ENCODE data around the gene EXOC2.

DNA sequence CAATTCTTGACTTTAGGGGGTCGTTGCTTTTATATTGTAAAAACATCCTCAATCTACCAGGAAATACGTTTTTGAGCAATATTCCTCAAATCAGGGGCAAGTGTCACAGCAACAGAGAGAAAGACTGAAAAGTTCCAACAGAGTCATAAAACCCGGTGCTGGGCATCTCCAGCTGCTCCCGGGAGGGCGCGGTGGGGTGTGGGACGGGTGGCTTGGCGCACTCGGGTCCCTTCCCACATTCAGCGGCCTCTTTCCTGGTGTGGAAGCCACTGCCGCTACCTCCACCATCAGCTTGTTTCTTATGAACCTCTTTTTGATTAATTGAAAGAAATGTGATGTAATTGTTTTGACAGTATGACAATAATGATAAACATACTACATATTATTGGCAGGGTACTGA lies 203.2 kb downstream of the EXOC2 start:
- TF ChIP-seq, protein P1, sequence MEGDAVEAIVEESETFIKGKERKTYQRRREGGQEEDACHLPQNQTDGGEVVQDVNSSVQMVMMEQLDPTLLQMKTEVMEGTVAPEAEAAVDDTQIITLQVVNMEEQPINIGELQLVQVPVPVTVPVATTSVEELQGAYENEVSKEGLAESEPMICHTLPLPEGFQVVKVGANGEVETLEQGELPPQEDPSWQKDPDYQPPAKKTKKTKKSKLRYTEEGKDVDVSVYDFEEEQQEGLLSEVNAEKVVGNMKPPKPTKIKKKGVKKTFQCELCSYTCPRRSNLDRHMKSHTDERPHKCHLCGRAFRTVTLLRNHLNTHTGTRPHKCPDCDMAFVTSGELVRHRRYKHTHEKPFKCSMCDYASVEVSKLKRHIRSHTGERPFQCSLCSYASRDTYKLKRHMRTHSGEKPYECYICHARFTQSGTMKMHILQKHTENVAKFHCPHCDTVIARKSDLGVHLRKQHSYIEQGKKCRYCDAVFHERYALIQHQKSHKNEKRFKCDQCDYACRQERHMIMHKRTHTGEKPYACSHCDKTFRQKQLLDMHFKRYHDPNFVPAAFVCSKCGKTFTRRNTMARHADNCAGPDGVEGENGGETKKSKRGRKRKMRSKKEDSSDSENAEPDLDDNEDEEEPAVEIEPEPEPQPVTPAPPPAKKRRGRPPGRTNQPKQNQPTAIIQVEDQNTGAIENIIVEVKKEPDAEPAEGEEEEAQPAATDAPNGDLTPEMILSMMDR (IDR thresholded peaks at IDR 0.05): no peak
- no peak for TF ChIP-seq POLR2A (IDR thresholded peaks at IDR 0.05)

All from thyroid gland (tissue), 4 donors.